HepG2 (cell line): ENCODE measurements around the gene CDH8. TPM values are rescaled to one million over a fixed set of nuclear protein-coding genes. Genes with fewer than 3 reads are reported as not detected.

Experiments used
- ATAC-seq: fragments of 200-7000 bp; cut with Tn5 transposase; 3 replicates; pipeline ENCODE4 v1.9.1; 2020; ENCODE audit warnings: mild to moderate bottlenecking, moderate library complexity
- BruUV-seq: library from RNA; stranded (reverse); fragments of 400-500 nt; replicated peaks from 2 replicates; lab custom pipeline; 2021; lab: Mats Ljungman, UMichigan
- CTCF ChIA-PET: fragments of 300-600 bp; formaldehyde crosslinking; extraction: SDS; loops from one replicate; lab custom pipeline; 2021; ENCODE audit warnings: low total read pairs, inconsistent platforms, low intra/inter-chr PET ratio; lab: Yijun Ruan, JAX
- POLR2A ChIA-PET: fragments of 350-600 bp; sonication (Branson Sonifier 250); formaldehyde crosslinking; loops from one replicate; lab custom pipeline; 2020; ENCODE audit warnings: antibody characterized with exemption, inconsistent platforms; lab: Yijun Ruan, JAX
- DNase-seq: peaks from one replicate; pipeline ENCODE4 v3.0.0-alpha.2; 2015; ENCODE audit warnings: low spot score
- FAIRE-seq: peaks from 3 replicates; lab custom pipeline; 2011; peaks lifted over from hg19 to GRCh38; lab: Jason Lieb, UNC
- H2AFZ ChIP-seq: one replicate; pipeline ENCODE4 v1.6.1; 2011; ENCODE audit warnings: low read length, inconsistent platforms
- H3K27ac ChIP-seq: fragments of 300-600 bp; 3 replicates; pipeline ENCODE4 v1.8.0; 2011; ENCODE audit warnings: mixed run types, mild to moderate bottlenecking, mixed read lengths, low read length, inconsistent platforms; ENCODE audit not compliant: insufficient read depth; ENCODE audit errors: extremely low read length
- H3K27me3 ChIP-seq, 2 experiments: fragments of 200-600 bp in 1 of 2; 2 replicates in 1 of 2; 3 replicates in 1 of 2; pipeline versions ENCODE4 v1.6.0 to v1.8.0; 2011; ENCODE audit warnings: low read length in 2 of 2, mild to moderate bottlenecking in 2 of 2, moderate library complexity in 2 of 2, inconsistent platforms in 1 of 2; ENCODE audit not compliant: insufficient read depth in 2 of 2, control insufficient read depth in 1 of 2
- H3K36me3 ChIP-seq, 2 experiments: fragments of 200-600 bp in 1 of 2; replicated peaks in 1 of 2; 2 replicates in 1 of 2; 3 replicates in 1 of 2; pipeline versions ENCODE4 v1.5.1 to v1.8.0; 2011; ENCODE audit warnings: low read length in 2 of 2, inconsistent platforms in 1 of 2; ENCODE audit not compliant: insufficient read depth in 2 of 2, control insufficient read depth in 1 of 2
- H3K4me1 ChIP-seq: 2 replicates; pipeline ENCODE4 v1.5.1; 2012; ENCODE audit warnings: low read length, inconsistent platforms; ENCODE audit not compliant: insufficient read depth
- H3K4me2 ChIP-seq: 2 replicates; pipeline ENCODE4 v1.6.0; 2011; ENCODE audit warnings: low read depth, low read length, inconsistent platforms
- H3K4me3 ChIP-seq, 3 experiments: fragments of 200-600 bp in 1 of 3; sonication (generic), shearing (Covaris generic) in 1 of 3; replicated peaks in 1 of 3; 2 replicates each; pipeline ENCODE4 v1.5.1; 2011 to 2016; ENCODE audit warnings: low read length in 3 of 3, inconsistent platforms in 2 of 3, low read depth in 2 of 3, mild to moderate bottlenecking in 2 of 3, control low read depth in 1 of 3, mixed read lengths in 1 of 3; ENCODE audit not compliant: insufficient read depth in 1 of 3
- H3K79me2 ChIP-seq: one replicate; pipeline ENCODE4 v1.6.1; 2011; ENCODE audit warnings: low read length, inconsistent platforms; ENCODE audit not compliant: insufficient read depth
- H3K9ac ChIP-seq: 2 replicates; pipeline ENCODE4 v1.6.0; 2011; ENCODE audit warnings: mild to moderate bottlenecking, low read depth, low read length, inconsistent platforms; ENCODE audit not compliant: insufficient read depth
- H3K9me3 ChIP-seq: 2 replicates; pipeline ENCODE4 v1.5.1; 2012; ENCODE audit warnings: mild to moderate bottlenecking, low read length
- H4K20me1 ChIP-seq: 2 replicates; pipeline ENCODE4 v1.6.0; 2011; ENCODE audit warnings: inconsistent platforms, mild to moderate bottlenecking, low read length, moderate library complexity; ENCODE audit not compliant: insufficient read depth
- AGO1 ChIP-seq: fragments of 200-400 bp; formaldehyde crosslinking; IDR thresholded peaks from 2 replicates; pipeline ENCODE4 v1.6.1; 2017; ENCODE audit warnings: mild to moderate bottlenecking, low read depth, low read length, moderate library complexity; ENCODE audit not compliant: poor library complexity, severe bottlenecking
- XBP1 ChIP-seq: sonication (generic); formaldehyde crosslinking; IDR thresholded peaks from 2 replicates; pipeline ENCODE4 v1.5.0; 2020; ENCODE audit warnings: missing genetic modification reagents
- ZNF619 ChIP-seq: sonication (generic); formaldehyde crosslinking; IDR thresholded peaks from 2 replicates; pipeline ENCODE4 v1.4.0; 2020; ENCODE audit warnings: mild to moderate bottlenecking, missing genetic modification reagents
- WGBS: methylation state at CpG from one replicate; pipeline ENCODE4 v1.1.6; 2017; ENCODE audit warnings: low lambda C conversion rate; 5-methylcytosine and 5-hydroxymethylcytosine counted together
- in situ Hi-C: cut with HindIII; loops from 2 replicates; pipeline ENCODE4 v1.10.0; 2017; ENCODE audit warnings: low pct_unique_long_range_greater_than_20kb; ENCODE audit not compliant: extremely low pct_ligation_motif_present
- intact Hi-C: fragments of 100-400 bp; cut with micrococcal nuclease; formaldehyde crosslinking; loops from one replicate; pipeline ENCODE4 v1.10.0; 2022; ENCODE audit not compliant: unreplicated experiment
- polyA plus RNA-seq, 8 experiments: library from polyadenylated mRNA; depleted of rRNA in 3 of 8; stranded (reverse) in 7 of 8; unstranded in 1 of 8; fragments of >200 nt; fragmentation: Illumina TruSeq in 4 of 8; extraction: Trizol in 4 of 8; gene quantifications; 2 replicates each; pipeline versions ENCODE4 v1.2.1 to v1.2.3, GENCODE V29; 2011 to 2016; ENCODE audit warnings: low read depth in 4 of 8, missing spikeins in 1 of 8, mixed read lengths in 1 of 8; ENCODE audit not compliant: insufficient read depth in 1 of 8
- total RNA-seq, 5 experiments: library from RNA; depleted of rRNA; stranded (reverse); fragments of >200 nt; fragmentation: Illumina TruSeq; extraction: Trizol; gene quantifications; 2 replicates each; pipeline ENCODE4 v1.2.3, GENCODE V29; 2016; ENCODE audit warnings: low read depth in 1 of 5

Gene CDH8
- total and polyA plus RNA-seq, 2 of the 13 experiments (the other 11 are each of a cell fraction or from before 2014, with no cell fraction given): not detected

DNA sequence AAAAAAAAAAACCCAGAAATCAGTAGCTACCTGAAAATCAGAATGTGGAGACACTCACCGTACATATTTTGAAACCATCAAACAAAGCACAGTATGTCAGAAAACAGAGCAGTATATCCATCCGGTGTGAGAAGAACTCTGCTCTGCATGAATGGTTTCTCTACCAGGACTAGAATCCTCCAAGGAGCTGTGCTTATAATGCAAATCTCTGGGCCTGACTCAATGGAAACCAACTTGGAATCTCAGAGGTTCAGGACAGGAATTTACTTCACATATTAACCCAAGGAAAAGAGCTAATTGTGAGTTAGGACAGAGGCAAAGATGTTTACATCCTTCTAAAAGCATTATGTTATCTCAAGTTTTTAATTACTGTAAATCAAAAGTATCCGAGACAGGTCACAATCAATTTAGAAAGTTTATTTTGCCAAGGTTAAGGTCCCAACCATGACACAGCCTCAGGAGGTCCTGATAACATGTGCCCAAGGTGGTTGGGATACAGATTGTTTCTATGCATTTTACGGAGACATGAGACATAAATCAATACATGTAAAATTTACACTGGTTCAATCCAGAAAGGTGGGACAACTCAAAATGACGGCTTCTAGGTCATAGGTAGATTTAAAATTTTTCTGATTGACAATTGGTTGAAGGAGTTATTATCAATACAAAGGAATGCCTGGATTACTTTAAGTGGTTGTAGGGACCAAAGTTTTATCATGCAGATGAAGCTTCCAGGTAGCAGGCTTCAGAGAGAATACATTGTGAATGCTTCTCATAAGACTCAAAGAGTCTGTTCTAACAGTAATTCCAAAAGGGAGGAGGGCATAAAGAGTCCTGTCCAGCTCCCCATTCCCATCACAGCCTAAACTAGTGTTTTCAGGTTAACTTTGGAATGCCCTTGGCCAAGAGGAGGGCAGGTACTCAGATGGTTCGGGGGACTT lies 164.1 kb downstream of the CDH8 start:
- ChIA-PET CTCF (no interaction called here), POLR2A (no interaction called here)
- in situ Hi-C loops: no loop called here
- 18% methylated on average over 6 of the region's 6 CpGs for WGBS
- H3K9ac ChIP-seq: no peak overlapping the region
- H3K27ac ChIP-seq: no peak overlapping the region
- no peak overlapping the region for H3K4me2 ChIP-seq
- no peaks in the 10 kb centered on the region for H3K79me2 ChIP-seq
- ATAC-seq (no peak), DNase-seq (no peak), FAIRE-seq (no peak)
- no peak overlapping the region for H3K4me3 ChIP-seq
- BruUV-seq: no TSS peak
- intact Hi-C loops: no loop called here
- TF ChIP-seq XBP1 (CRISPR knock-in tag) (no peak), AGO1 (no peak)
- no peaks in the 10 kb centered on the region for H3K36me3 ChIP-seq
- H2AFZ ChIP-seq: no peak overlapping the region
- no peaks in the 10 kb centered on the region for H4K20me1 ChIP-seq
- H3K9me3 ChIP-seq: 0 out of 2 replicates have a peak, but pooled peaks cover 8% of the 10 kb centered on the region
- no peaks in the 10 kb centered on the region for H3K27me3 ChIP-seq
- H3K4me1 ChIP-seq: no peaks in the 10 kb centered on the region

DNA sequence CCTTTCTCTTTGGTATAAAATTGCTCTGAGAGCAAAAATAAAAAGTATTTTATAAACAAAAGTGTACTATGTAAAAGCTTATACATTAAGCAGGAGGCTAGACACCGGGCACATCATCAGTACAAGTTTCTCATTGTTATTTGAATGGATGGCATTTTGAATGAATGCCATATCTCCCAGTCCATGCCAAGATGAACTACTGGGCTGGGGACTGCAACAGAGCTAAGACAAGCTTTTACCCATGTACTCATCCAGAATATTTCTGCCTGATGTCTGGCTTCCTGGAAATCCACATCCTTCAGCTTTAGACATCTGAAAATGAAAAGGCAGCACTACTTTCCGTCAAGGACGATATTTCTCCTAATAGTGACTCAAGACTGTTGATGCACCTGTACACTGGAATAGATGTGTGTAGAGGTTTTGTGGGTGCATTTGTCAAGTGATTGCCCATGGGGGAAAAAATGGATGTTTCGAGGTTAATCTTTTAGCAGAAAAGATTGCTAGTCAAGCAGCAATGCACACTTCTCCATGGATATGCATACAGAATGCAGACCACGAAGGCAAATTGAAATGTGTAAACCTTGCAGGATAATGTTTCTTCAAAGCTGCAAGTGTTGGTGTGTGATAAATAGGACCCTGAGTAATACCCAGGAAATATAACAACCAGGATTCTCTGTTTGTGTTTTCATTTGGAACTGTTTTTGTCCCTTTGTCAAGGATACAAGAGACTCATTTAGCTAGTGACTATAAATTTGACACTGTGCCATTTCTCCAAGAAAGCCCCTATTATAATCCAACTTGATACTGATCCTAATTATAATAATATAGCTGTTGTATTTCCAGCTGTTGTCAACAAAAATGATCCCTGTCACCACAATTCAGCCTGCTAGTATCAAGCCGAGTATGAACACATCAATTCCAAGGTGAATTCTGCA lies 173.8 kb downstream of the CDH8 start:
- no TSS peak for BruUV-seq
- no peak for DNase-seq
- FAIRE-seq: no peak
- Histone ChIP-seq H4K20me1 (no peaks in the 10 kb centered on the region), H3K27ac (no peak overlapping the region), H3K4me3 (no peak overlapping the region), H3K9ac (no peak overlapping the region), H3K79me2 (no peaks in the 10 kb centered on the region), H3K4me2 (no peak overlapping the region), H2AFZ (no peak overlapping the region), H3K4me1 (no peaks in the 10 kb centered on the region), H3K27me3 (no peaks in the 10 kb centered on the region), H3K9me3 (no peaks in the 10 kb centered on the region), H3K36me3 (no peaks in the 10 kb centered on the region)
- intact Hi-C loops (no loop called here), in situ Hi-C loops (no loop called here)
- no peak for TF ChIP-seq ZNF619 (CRISPR knock-in tag)
- WGBS: 2% methylated on average over 6 of the region's 6 CpGs
- ATAC-seq: no peak
- CTCF ChIA-PET: no interaction called here
- POLR2A ChIA-PET: no interaction called here
